NCI-H1694 treated with DMSO at 0.1 percent for 48 hours (cell line): ENCODE data around the gene ELOVL6.
A peak's percentile ranks its signal among the peaks of the same experiment; 100 is the strongest.

Experiments used
- DNase-seq: peaks from one replicate; lab custom pipeline; 2025; lab: John Stamatoyannopoulos, UW

ELOVL6 gene

GRCh38 chr4:110025056-110025455, 173.4 kb downstream of the ELOVL6 start:
- DNase-seq, result no peak

GRCh38 chr4:110022457-110022856, 176.0 kb downstream of the ELOVL6 start:
- DNase-seq, result no peak

GRCh38 chr4:110020646-110021443, 177.6 kb downstream of the ELOVL6 start:
- DNase-seq, result no peak

- DNase-seq, result no peak
These were observed 178.3 kb downstream of the ELOVL6 start for GRCh38 chr4:110020139-110020538.

- no peak for DNase-seq
These were observed 179.3 kb downstream of the ELOVL6 start for GRCh38 chr4:110019153-110019552.

- no peak for DNase-seq
These were observed 184.2 kb downstream of the ELOVL6 start for GRCh38 chr4:110014233-110014632.

- DNase-seq, result no peak
These were observed 185.5 kb downstream of the ELOVL6 start for GRCh38 chr4:110012917-110013316.

GRCh38 chr4:110010797-110011196, 187.6 kb downstream of the ELOVL6 start:
- DNase-seq, result no peak

- no peak for DNase-seq
These were observed 188.9 kb downstream of the ELOVL6 start for GRCh38 chr4:110009550-110009949.

- DNase-seq, result no peak
These were observed 189.9 kb downstream of the ELOVL6 start for GRCh38 chr4:110008540-110008939.

- DNase-seq, result no peak
These were observed 191.2 kb downstream of the ELOVL6 start for GRCh38 chr4:110007217-110007616.

GRCh38 chr4:110005461-110006056, 192.9 kb downstream of the ELOVL6 start:
- DNase-seq, result peak; percentile 28

- DNase-seq, result no peak
These were observed 193.9 kb downstream of the ELOVL6 start for GRCh38 chr4:110004556-110004955.

- DNase-seq, result no peak
These were observed 194.8 kb downstream of the ELOVL6 start for GRCh38 chr4:110003401-110004187.

GRCh38 chr4:110002326-110002725, 196.1 kb downstream of the ELOVL6 start:
- no peak for DNase-seq

GRCh38 chr4:109999585-109999912, 198.9 kb downstream of the ELOVL6 start:
- DNase-seq, result no peak

GRCh38 chr4:109998867-109999584, 199.4 kb downstream of the ELOVL6 start:
- no peak for DNase-seq

GRCh38 chr4:109996526-109996925, 201.9 kb downstream of the ELOVL6 start:
- no peak for DNase-seq
